HG03139 (cell line): Measurements from ENCODE around the gene PLCB4.

ENCODE experiments used
- ATAC-seq: cut with Tn5 transposase; IDR thresholded peaks from one replicate; pipeline ENCODE4 v1.9.1; 2021; ENCODE audit not compliant: unreplicated experiment

PLCB4 gene

GRCh38 chr20:9212735-9213134 lies 143.8 kb downstream of the PLCB4 start:
- no peak for ATAC-seq

DNA sequence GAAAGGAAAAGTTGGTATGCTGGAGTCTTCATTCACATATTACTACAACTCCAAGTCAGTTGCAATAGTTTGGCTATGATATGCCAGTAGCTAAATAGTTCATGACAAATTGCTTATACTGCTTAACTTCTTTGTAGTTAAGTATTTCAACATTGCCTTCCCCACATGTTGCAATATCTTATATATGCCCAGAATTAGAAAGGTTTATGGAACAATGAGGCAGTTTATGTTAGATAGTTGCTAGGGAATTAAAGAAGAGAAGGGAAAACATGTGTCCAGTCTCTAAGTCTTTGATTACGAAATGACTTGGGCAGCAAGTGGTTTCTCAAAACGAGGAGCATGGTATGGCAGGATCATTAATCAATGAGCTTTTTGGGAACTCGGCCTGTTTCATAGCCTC lies 145.8 kb downstream of the PLCB4 start:
- ATAC-seq, result no peak

- no peak for ATAC-seq
Measured at GRCh38 chr20:9215539-9215938, 146.7 kb downstream of the PLCB4 start.

GRCh38 chr20:9218531-9218961 lies 149.7 kb downstream of the PLCB4 start:
- no peak for ATAC-seq

DNA sequence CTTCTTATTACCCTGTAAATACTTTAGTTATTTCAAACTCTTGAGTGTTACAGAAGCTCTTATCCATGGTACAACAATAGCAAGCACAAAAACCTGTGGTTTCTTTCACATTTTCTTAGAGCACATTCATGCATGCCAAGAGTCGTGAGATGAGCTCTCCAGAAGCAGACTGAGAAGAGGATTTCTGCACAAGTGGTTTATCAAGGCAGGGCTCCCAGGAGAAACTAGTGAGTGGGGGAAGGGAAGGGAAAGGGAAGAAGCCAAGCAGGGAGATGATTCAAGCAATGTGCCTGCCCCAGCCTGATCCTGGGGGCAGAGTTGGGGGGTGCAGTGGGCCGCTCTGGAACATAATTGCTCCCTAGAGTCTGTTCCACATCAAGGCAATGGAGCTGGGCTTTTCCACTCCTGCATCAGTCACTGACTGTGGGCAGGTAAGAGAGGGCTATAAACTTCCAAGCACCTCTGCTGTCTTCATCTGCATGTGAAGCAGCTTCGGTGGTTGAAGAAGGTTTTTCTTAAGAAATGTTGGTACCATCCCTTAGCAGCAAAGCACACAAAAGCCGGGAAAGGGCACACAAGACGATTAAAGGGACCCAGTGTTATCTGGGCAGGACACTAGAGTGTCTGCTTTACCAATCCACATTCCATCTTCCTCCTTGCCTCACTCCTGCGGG lies 152.1 kb downstream of the PLCB4 start:
- ATAC-seq, result no peak

- ATAC-seq, result no peak
Measured at GRCh38 chr20:9223296-9223695, 154.4 kb downstream of the PLCB4 start.

- ATAC-seq, result no peak
Measured at GRCh38 chr20:9225879-9226278, 157.0 kb downstream of the PLCB4 start.

- no peak for ATAC-seq
Measured at GRCh38 chr20:9227896-9228615, 159.2 kb downstream of the PLCB4 start.

DNA sequence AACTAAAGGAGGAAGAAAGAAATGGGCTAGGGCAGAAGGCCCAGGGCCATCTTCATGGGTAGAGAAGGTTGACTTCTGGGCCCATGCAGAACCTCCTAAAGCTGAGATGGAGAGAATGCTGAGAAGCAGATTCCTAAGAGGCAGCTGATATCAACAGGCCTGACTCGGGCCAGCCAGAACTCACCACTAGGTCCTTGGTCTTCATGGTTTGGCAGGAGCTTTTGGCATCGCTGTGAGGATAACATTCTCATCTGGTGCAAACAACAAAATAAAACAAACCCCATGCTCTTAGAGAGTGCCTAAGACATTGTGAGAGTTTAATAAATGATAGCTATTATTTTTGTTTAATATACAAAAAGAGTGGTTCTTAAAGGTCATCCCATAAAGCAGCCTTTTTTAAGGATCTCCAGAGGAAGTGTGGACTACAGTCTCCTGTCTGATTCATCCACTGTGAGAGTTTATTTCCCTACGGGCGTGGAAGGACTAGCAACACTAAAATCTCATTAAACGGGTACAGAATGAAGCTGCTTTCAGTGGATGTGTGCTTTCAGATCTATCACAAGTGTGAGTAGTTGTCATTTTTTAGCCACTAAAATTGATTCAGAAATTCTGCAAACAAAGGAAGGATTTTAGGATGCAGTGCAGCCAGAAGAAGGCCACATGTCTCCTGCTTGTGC lies 160.0 kb downstream of the PLCB4 start:
- no peak for ATAC-seq

GRCh38 chr20:9230406-9230805 lies 161.5 kb downstream of the PLCB4 start:
- ATAC-seq, result no peak

- no peak for ATAC-seq
Measured at GRCh38 chr20:9233804-9234203, 164.9 kb downstream of the PLCB4 start.

DNA sequence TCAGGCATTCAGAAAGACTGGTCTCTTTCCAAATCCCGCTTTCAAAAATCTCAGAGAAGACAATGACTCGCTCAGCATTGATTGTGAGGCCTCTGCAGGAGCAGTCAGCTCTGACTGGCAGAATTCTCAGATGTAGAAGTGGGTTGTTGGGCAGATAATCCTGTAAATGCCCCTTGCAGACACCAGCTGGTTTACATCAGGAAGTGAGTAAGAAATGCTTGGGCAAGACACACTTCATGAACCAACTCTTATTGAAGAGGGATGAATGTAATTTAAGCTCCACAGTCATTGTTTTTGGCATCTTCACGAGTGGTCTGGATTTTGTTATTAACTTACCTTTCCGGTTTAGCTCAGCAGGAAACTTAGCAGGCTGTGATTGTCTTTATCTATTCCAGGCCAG lies 166.6 kb downstream of the PLCB4 start:
- ATAC-seq, result no peak

DNA sequence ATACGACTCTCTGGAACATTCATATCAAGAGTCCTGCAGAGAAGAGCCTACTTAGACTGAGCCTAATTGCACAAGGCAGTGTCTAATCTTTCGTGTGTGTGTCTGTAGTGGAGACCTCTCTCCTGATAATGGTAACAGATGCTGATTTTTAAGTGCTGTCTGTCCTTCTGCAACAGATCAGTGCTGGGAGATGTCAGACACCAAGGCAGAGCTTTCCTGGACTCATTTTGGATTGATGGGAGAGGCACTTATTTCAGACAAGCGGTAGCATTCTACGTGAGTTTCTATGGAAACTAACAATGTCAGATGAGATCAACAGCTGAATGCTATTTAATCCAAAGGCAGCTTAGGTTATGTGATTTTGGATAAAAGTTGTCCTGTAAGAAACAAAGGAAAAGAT lies 167.6 kb downstream of the PLCB4 start:
- no peak for ATAC-seq

DNA sequence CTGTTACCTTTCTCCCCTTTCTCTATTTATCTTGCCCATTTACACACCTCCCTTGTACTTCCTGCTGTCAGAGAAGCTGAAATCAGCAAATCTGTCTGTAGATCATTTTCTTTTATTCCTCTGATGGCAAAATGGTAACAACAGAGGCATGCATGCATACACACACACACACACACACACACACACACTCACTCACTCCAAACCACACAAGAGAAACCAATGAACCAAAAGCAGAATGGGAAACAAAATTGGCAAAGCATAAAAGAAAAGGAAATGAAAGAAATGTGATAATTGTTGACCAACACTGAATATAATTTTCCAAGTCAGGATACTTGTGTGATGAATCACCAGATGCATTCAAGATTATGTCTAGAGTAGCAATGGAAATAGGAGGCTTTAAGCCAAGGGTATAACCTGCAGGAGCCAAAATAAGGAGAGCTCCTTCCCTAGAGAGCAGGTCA lies 172.4 kb downstream of the PLCB4 start:
- ATAC-seq, result no peak

- ATAC-seq, result no peak
Measured at GRCh38 chr20:9241721-9242427, 173.0 kb downstream of the PLCB4 start.

- no peak for ATAC-seq
Measured at GRCh38 chr20:9243986-9244385, 175.1 kb downstream of the PLCB4 start.

GRCh38 chr20:9244811-9245210 lies 175.9 kb downstream of the PLCB4 start:
- no peak for ATAC-seq

GRCh38 chr20:9246731-9247130 lies 177.8 kb downstream of the PLCB4 start:
- no peak for ATAC-seq

- no peak for ATAC-seq
Measured at GRCh38 chr20:9250511-9250910, 181.6 kb downstream of the PLCB4 start.

- no peak for ATAC-seq
Measured at GRCh38 chr20:9253006-9253539, 184.2 kb downstream of the PLCB4 start.

DNA sequence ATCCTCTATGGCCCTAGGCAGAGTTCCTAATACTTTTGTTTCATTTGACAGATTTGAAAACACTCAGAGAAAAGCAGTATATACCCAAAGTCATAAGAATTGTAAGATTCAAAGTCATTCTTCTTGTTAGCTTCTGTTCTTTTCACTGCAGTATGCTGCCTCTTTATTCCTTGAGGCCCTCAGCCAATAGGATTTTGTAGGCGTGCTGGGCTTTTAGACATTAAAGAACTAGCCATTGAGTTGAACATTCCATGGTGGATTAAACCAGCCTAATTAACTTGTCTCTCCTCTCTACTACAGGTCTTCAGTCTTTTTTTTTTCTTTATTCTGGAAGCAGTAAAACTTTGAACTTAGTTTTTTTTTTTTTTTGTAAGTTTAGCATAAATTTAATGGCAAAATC lies 186.3 kb downstream of the PLCB4 start:
- ATAC-seq, result no peak
